C4-2B (cell line): Measurements from ENCODE around the gene MYO9B.

ENCODE experiments used
- H3K27ac ChIP-seq: fragments of 450-650 bp; 2 replicates; pipeline ENCODE4 v1.5.1; 2017
- ZFX ChIP-seq: fragments of 450-650 bp; IDR thresholded peaks from 2 replicates; pipeline ENCODE4 v1.6.1; 2017
- TF ChIP-seq, protein P1 (sequence below): fragments of 450-650 bp; conservative IDR thresholded peaks from 2 replicates; pipeline ENCODE4 v1.5.1; 2017; ENCODE audit warnings: mild to moderate bottlenecking

Gene MYO9B

DNA sequence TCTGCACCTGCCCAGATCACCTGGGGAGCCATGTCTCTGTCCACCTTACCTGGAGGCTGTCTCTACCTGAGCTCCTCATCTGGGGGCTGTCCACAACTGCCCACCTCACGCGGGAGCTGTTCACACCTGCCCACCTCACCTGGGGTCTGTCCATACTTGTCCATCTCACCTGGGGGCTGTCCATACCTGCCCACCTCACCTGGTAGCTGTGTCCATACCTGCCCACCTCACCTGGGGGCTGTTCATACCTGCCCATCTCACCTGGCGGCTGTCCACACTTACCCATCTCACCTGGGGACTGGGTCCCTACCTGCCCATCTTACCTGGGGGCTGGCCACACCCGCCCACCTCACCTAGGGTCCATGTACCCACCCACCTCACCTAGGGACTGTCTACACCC lies 38.9 kb upstream of the MYO9B start:
- H3K27ac ChIP-seq, result no peak overlapping the region
- TF ChIP-seq, protein P1, sequence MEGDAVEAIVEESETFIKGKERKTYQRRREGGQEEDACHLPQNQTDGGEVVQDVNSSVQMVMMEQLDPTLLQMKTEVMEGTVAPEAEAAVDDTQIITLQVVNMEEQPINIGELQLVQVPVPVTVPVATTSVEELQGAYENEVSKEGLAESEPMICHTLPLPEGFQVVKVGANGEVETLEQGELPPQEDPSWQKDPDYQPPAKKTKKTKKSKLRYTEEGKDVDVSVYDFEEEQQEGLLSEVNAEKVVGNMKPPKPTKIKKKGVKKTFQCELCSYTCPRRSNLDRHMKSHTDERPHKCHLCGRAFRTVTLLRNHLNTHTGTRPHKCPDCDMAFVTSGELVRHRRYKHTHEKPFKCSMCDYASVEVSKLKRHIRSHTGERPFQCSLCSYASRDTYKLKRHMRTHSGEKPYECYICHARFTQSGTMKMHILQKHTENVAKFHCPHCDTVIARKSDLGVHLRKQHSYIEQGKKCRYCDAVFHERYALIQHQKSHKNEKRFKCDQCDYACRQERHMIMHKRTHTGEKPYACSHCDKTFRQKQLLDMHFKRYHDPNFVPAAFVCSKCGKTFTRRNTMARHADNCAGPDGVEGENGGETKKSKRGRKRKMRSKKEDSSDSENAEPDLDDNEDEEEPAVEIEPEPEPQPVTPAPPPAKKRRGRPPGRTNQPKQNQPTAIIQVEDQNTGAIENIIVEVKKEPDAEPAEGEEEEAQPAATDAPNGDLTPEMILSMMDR, result no peak
- no peak for TF ChIP-seq ZFX

DNA sequence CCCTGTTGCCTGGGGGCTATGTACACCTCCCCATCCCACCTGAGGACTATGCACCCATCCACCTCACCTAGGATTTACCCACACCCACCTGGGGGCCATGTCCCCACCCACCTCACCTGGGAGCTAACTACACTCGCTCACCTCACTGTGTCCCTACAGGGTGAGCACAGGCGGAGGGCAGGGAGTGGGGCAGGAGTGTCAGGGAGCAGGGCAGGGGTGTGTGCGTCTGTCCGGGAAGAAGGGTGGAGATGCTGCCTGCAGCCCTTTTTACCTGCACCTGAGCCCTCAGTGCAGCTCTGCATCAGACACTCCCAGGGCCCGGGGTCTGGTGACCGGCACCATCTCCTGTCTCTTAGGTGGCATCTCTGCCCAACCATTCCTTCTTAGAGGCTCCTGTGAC lies 38.4 kb upstream of the MYO9B start:
- H3K27ac ChIP-seq, result no peak overlapping the region
- TF ChIP-seq ZFX, result no peak
- TF ChIP-seq, protein P1, result no peak

DNA sequence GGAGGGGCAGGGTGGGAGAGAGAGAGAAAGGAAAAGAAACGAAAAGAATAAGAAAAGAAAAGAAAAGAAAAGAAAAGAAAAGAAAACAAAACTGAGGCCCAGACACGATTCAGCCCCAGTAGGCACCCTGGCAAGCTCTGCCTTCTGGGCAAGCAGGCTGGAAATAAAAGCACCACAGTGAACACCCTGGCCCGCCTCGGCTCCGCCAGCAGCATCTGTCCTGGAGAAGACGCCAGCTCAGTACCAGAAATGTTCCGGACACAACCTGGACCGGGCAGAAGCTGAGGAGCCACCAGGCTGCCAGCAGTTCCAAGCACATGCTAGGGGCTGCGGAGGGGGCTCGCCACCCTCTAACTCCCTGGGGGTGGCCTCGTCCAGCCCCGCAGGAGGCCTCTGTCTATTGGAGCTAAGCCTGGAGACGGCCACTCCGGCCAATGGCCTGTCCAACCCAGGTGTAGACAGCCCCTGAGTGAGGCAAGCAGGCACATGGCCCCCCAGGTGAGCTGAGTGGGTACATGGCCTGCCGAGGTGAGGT lies 37.5 kb upstream of the MYO9B start:
- no peak overlapping the region for H3K27ac ChIP-seq
- TF ChIP-seq ZFX, result no peak
- TF ChIP-seq, protein P1, result no peak

DNA sequence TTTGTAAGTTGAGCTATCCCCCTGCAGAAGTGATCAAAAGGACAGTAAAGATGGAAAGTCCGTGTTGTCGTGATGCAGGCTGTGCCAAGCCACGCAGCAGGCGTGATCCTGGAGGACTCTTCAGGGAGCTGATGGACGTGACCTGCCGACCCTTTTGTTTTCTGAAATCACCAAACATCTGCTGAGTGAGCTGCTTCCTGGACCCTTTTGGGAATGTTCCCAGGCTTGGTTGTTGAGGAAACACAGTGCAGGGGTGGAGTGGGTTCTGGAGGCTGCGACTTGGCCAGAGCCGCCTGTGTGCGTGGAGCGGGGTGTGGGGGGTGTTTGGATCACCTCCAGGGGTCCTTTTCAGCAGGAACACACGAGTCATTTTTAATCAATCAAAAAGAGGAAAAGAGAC lies 33.6 kb upstream of the MYO9B start:
- H3K27ac ChIP-seq, result no peak overlapping the region
- TF ChIP-seq, protein P1, result no peak
- no peak for TF ChIP-seq ZFX

DNA sequence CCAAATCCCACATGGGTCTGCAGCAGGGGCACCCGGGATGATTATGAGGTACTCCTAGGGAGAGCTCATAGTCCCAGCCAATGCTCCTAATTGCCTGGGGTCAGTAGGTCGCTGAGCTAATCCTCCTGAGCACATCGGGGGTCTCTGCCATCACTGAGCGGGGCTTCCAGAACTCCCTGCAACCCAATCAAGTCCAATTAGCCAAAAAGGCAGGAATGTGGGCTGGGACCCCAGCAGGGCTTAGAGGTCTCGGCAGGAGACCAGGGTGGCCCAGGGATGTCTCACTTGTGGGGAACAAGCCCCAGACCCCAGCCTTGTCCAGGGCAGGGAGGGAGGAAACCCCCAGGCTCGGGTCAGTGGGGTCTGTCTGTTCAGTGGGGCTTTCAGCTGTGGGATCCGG lies 31.8 kb upstream of the MYO9B start:
- TF ChIP-seq ZFX, result no peak
- TF ChIP-seq, protein P1, result no peak
- no peak overlapping the region for H3K27ac ChIP-seq

DNA sequence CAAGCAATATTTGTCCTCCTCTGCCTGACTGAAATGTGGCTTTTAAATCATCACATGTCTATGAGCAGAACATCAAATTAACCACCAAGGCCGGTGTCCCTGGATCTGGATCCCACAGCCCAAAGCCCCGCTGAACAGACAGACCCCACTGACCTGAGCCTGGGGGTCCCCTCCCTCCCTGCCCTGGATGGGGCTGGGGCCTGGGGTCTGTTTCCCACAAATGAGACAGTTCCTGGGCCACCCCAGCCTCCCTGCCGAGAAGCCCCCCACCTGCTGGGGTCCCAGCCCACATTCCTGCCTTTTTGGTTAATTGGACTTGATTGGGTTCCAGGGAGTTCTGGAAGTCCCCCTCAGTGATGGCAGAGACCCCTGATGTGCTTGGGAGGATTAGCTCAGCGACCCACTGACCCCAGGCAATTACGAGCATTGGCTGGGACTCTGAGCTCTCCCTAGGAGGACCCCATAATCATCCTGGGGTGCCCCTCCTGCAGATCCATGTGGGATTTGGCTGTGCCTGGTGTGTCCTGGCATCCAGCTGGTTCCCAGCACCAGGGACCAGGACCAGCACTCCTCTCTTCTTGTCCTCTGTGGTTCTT lies 29.6 kb upstream of the MYO9B start:
- no peak overlapping the region for H3K27ac ChIP-seq
- TF ChIP-seq, protein P1, result no peak
- TF ChIP-seq ZFX, result no peak

DNA sequence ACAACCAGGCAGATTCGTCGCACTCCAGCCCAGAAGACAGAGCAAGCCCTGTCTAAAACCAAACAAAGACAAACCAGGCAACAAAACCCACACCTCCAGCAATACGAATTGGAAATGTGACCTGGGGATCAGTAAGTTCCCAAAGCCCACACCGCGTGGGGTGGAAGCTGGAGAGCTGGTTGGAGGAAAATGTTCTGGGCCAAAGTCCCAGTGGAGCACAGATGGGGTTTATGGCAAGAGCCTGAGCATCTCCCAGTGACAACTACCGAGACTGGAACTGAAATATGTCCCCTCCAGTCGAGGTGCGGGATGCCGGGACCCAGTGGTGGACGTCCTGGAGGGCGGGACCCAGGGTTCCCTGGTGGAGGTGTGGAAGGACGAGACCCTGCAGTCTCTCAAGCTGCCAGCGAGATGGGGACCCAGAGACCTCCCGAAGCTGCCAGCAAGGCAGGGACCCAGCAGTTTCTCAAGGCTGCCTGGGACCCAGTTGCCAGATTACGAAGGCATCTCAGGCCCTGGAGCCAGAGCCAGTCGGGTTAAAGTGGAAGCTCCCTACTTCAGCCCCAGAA lies 26.6 kb upstream of the MYO9B start:
- no peak overlapping the region for H3K27ac ChIP-seq
- TF ChIP-seq, protein P1, result no peak
- TF ChIP-seq ZFX, result no peak
